Right lobe of liver (tissue), 4 donors: ENCODE data around the gene STK32B.

ENCODE experiments used
- POLR2A ChIP-seq: fragments of 450-650 bp; IDR thresholded peaks from one replicate; pipeline ENCODE4 v1.6.1; 2017; ENCODE audit warnings: antibody characterized with exemption, mild to moderate bottlenecking
- TF ChIP-seq, protein P1 (sequence below), 4 donors: fragments of 200-600 bp in 3 of 4; fragments of 450-650 bp in 1 of 4; IDR thresholded peaks; one replicate each; pipeline versions ENCODE4 v1.5.1 to v1.8.0; 2016 to 2022; ENCODE audit warnings: antibody characterized with exemption in 4 of 4, mild to moderate bottlenecking in 2 of 4
- donor health status: DM: no; HTN: no; CAD: no.
- donor health status: DM: no; HTN: no; CAD: no.
- donor health status: DM: no; HTN: yes; CAD: no.

DNA sequence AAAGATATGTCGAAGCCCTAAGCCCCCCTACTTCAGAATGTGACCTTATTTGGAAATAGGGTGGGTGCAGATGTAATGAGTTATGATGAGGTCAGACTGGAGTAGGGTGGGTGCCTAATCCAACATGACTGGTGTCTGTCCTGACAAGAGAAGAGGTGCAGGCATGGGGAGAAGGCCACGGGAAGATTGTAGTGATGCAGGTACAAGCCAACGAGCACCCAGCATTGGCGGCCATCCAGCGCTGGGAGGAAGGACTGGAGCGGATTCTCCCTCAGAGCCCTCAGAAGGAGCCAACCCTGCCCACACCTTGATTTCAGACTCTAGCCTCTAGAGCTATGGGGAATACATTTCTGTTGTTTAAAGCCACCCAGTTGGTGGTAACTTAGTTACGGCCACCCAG lies 419.9 kb downstream of the STK32B start:
- no peak for TF ChIP-seq POLR2A
- TF ChIP-seq, protein P1, sequence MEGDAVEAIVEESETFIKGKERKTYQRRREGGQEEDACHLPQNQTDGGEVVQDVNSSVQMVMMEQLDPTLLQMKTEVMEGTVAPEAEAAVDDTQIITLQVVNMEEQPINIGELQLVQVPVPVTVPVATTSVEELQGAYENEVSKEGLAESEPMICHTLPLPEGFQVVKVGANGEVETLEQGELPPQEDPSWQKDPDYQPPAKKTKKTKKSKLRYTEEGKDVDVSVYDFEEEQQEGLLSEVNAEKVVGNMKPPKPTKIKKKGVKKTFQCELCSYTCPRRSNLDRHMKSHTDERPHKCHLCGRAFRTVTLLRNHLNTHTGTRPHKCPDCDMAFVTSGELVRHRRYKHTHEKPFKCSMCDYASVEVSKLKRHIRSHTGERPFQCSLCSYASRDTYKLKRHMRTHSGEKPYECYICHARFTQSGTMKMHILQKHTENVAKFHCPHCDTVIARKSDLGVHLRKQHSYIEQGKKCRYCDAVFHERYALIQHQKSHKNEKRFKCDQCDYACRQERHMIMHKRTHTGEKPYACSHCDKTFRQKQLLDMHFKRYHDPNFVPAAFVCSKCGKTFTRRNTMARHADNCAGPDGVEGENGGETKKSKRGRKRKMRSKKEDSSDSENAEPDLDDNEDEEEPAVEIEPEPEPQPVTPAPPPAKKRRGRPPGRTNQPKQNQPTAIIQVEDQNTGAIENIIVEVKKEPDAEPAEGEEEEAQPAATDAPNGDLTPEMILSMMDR (IDR thresholded peaks at IDR 0.05), result no peak
